SU-DHL-6 (cell line): ENCODE measurements around the gene SLC35G6.
"Not testable (repeated sequence)": the region's sequence is repeated elsewhere in the genome, so short reads cannot be mapped to it uniquely, and the experiment has no call there.

ENCODE experiments used
- H2AFZ ChIP-seq: fragments of 200-600 bp; sonication (generic); 2 replicates; pipeline ENCODE4 v1.6.1; 2014; ENCODE audit warnings: low read depth, mild to moderate bottlenecking, moderate library complexity, mixed read lengths, antibody characterized with exemption, low read length; ENCODE audit not compliant: severe bottlenecking
- H3F3A ChIP-seq: fragments of 200-600 bp; shearing (Covaris generic); 2 replicates; pipeline ENCODE4 v1.6.0; 2016; ENCODE audit warnings: antibody characterized with exemption, mild to moderate bottlenecking; ENCODE audit not compliant: insufficient read depth
- H3K27ac ChIP-seq: fragments of 200-600 bp; sonication (generic); 2 replicates; pipeline ENCODE4 v1.5.1; 2016; ENCODE audit warnings: low read depth, mild to moderate bottlenecking, low read length, moderate library complexity, mixed read lengths
- H3K27me3 ChIP-seq: fragments of 200-600 bp; sonication (generic), shearing (Covaris generic); 2 replicates; pipeline ENCODE4 v1.6.0; 2014; ENCODE audit warnings: mild to moderate bottlenecking, low read length
- H3K36me3 ChIP-seq: fragments of 200-600 bp; sonication (generic); 2 replicates; pipeline ENCODE4 v1.6.1; 2014; ENCODE audit warnings: mild to moderate bottlenecking, low read length, mixed read lengths
- H3K4me2 ChIP-seq: fragments of 300-600, 200-600 bp; shearing (Covaris generic), sonication (generic); 2 replicates; pipeline ENCODE4 v1.6.0; 2014; ENCODE audit warnings: low read length, low read depth, mild to moderate bottlenecking; ENCODE audit not compliant: poor library complexity, severe bottlenecking
- H3K4me3 ChIP-seq: fragments of 200-600 bp; sonication (generic); 2 replicates; pipeline ENCODE4 v1.5.1; 2014; ENCODE audit warnings: antibody characterized with exemption, low read length, mild to moderate bottlenecking, mixed read lengths; ENCODE audit not compliant: insufficient read depth, poor library complexity, severe bottlenecking
- H3K79me2 ChIP-seq: fragments of 200-600 bp; sonication (generic); 2 replicates; pipeline ENCODE4 v1.6.1; 2014; ENCODE audit warnings: mild to moderate bottlenecking, low read length, moderate library complexity; ENCODE audit not compliant: insufficient read depth
- H3K9ac ChIP-seq: fragments of 200-600 bp; sonication (generic); 2 replicates; pipeline ENCODE4 v1.7.0; 2014; ENCODE audit warnings: mild to moderate bottlenecking, low read length
- H3K9me2 ChIP-seq: fragments of 200-600 bp; sonication (generic); replicated peaks from 2 replicates; pipeline ENCODE4 v1.6.1; 2014; ENCODE audit warnings: low read length; ENCODE audit not compliant: insufficient read depth
- H3K9me3 ChIP-seq: fragments of 200-600 bp; sonication (generic); 2 replicates; pipeline ENCODE4 v1.6.1; 2014; ENCODE audit warnings: low read length, mixed read lengths; ENCODE audit not compliant: insufficient read depth
- H4K20me1 ChIP-seq: fragments of 200-600 bp; sonication (generic); 2 replicates; pipeline ENCODE4 v1.6.1; 2014; ENCODE audit warnings: low read depth, mild to moderate bottlenecking, antibody characterized with exemption, low read length, moderate library complexity, mixed read lengths
- CTCF ChIP-seq: fragments of 200-600 bp; sonication (generic); IDR thresholded peaks from one replicate; pipeline ENCODE4 v1.5.1; 2017; ENCODE audit warnings: antibody characterized with exemption, mild to moderate bottlenecking, low read length, moderate library complexity; ENCODE audit not compliant: insufficient read depth, poor library complexity, severe bottlenecking
- EZH2phosphoT487 ChIP-seq: fragments of 200-600 bp; sonication (generic), shearing (Covaris generic); conservative IDR thresholded peaks from 2 replicates; pipeline ENCODE4 v1.6.1; 2018; ENCODE audit warnings: mild to moderate bottlenecking, antibody characterized with exemption, low read length, moderate library complexity, mixed read lengths

SLC35G6 gene

GRCh38 chr17:7471729-7472128 lies 9.5 kb upstream of the SLC35G6 start:
- Histone ChIP-seq H3K9ac (no peak overlapping the region), H3F3A (no peaks in the 10 kb centered on the region), H3K9me2 (no peaks in the 10 kb centered on the region), H3K4me2 (no peak overlapping the region), H3K79me2 (no peaks in the 10 kb centered on the region), H3K9me3 (no peaks in the 10 kb centered on the region), H3K27me3 (no peaks in the 10 kb centered on the region), H4K20me1 (no peaks in the 10 kb centered on the region), H3K4me3 (no peak overlapping the region), H2AFZ (no peak overlapping the region), H3K27ac (no peak overlapping the region), H3K36me3 (no peaks in the 10 kb centered on the region)
- no peak for TF ChIP-seq CTCF
- no peak for TF ChIP-seq EZH2phosphoT487

GRCh38 chr17:7474767-7475166 lies 6.5 kb upstream of the SLC35G6 start:
- not testable (repeated sequence) for H3F3A ChIP-seq, H3K9me3 ChIP-seq, H3K27ac ChIP-seq, H3K27me3 ChIP-seq, H3K79me2 ChIP-seq, H3K36me3 ChIP-seq, H4K20me1 ChIP-seq, H3K9ac ChIP-seq, H3K4me3 ChIP-seq, H3K4me2 ChIP-seq, H3K9me2 ChIP-seq, H2AFZ ChIP-seq

DNA sequence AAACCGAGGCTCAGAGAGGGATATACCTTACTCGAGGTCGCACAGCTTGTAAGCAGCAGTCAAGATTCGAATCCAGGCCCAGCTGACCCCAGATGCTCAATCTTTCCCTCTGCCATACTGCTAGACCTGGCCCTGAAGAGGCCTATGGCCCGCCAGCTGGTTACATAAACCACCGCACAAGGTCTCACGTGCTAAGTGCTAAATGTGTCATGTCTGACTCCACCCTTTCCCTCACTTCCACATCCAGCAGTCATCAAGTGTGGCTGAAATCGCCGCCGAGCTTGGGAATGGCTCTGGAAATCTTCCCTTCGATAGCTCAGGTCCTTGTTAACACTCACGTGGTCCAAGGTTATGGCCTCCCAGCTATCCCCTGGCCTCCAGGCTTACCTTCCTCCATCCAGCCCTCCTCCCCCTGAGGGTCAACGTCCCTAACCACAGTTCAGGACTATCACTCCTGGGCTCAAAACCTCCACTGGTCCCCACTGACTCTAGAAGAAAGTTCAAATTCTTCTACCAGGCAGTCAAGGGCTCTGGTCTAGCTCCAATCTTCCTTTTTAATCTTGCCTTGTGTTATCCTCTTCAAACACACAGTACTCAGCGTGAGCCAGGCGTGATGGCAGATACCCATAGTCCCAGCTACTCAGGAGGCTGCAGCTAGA lies 5.4 kb upstream of the SLC35G6 start:
- TF ChIP-seq CTCF (no peak), EZH2phosphoT487 (no peak)
- Histone ChIP-seq H3K27ac (no peak overlapping the region), H3K27me3 (no peaks in the 10 kb centered on the region), H3K9ac (no peak overlapping the region), H3F3A (no peaks in the 10 kb centered on the region), H3K9me2 (no peaks in the 10 kb centered on the region), H3K9me3 (no peaks in the 10 kb centered on the region), H4K20me1 (no peaks in the 10 kb centered on the region), H3K36me3 (no peaks in the 10 kb centered on the region), H3K4me3 (no peak overlapping the region), H3K4me2 (no peak overlapping the region), H3K79me2 (no peaks in the 10 kb centered on the region), H2AFZ (no peak overlapping the region)

- no peak overlapping the region for H2AFZ ChIP-seq
- H3K4me3 ChIP-seq, result no peak overlapping the region
- no peak overlapping the region for H3K27ac ChIP-seq
- no peaks in the 10 kb centered on the region for H3K79me2 ChIP-seq
- H3K9me3 ChIP-seq, result no peaks in the 10 kb centered on the region
- no peak overlapping the region for H3K4me2 ChIP-seq
- no peaks in the 10 kb centered on the region for H3K27me3 ChIP-seq
- no peaks in the 10 kb centered on the region for H3K9me2 ChIP-seq
- no peaks in the 10 kb centered on the region for H3K36me3 ChIP-seq
- no peak overlapping the region for H3K9ac ChIP-seq
- TF ChIP-seq EZH2phosphoT487 (no peak), CTCF (no peak)
- no peaks in the 10 kb centered on the region for H3F3A ChIP-seq
- no peaks in the 10 kb centered on the region for H4K20me1 ChIP-seq
These were observed 4.8 kb upstream of the SLC35G6 start for GRCh38 chr17:7476494-7476893.
